B cell (primary cell): ENCODE data around the gene AHCY. TPM values are rescaled to one million over a fixed set of nuclear protein-coding genes. Genes with fewer than 3 reads are reported as not detected.

Experiments used
- ATAC-seq: fragments of 200-7000 bp; cut with Tn5 transposase; one replicate; pipeline ENCODE4 v1.10.0; 2021; ENCODE audit warnings: low read depth, mild to moderate bottlenecking, moderate number of reproducible peaks, moderate library complexity
- CTCF ChIA-PET: fragments of 350-600 bp; sonication (Branson Sonifier 250); formaldehyde crosslinking; loops from one replicate; lab custom pipeline; 2021; ENCODE audit warnings: antibody characterized with exemption, inconsistent platforms; lab: Charles Lee
- POLR2A ChIA-PET: fragments of 350-600 bp; sonication (Branson Sonifier 250); formaldehyde crosslinking; loops from one replicate; lab custom pipeline; 2021; ENCODE audit warnings: antibody characterized with exemption; lab: Charles Lee
- DNase-seq: peaks from one replicate; pipeline ENCODE4 v3.0.0; 2013
- H2AFZ ChIP-seq: 2 replicates; pipeline ENCODE4 v1.6.1; 2012; ENCODE audit warnings: mild to moderate bottlenecking, low read depth, low read length; ENCODE audit not compliant: insufficient read depth, poor library complexity, severe bottlenecking
- H3K27ac ChIP-seq, 2 donors: 1 replicate in 1 of 2; 2 replicates in 1 of 2; pipeline ENCODE4 v1.5.1; 2012 to 2013; ENCODE audit warnings: low read length in 2 of 2, mild to moderate bottlenecking in 2 of 2, moderate library complexity in 1 of 2
- H3K27me3 ChIP-seq, 4 experiments: fragments of 200-600 bp in 1 of 4; sonication (generic) in 1 of 4; replicated peaks in 1 of 4; 1 replicate in 2 of 4; 2 replicates in 2 of 4; pipeline versions ENCODE4 v1.6.1 to v1.7.0; 2013 to 2016; ENCODE audit warnings: low read length in 3 of 4, mild to moderate bottlenecking in 2 of 4, mixed read lengths in 1 of 4, moderate library complexity in 1 of 4; ENCODE audit not compliant: insufficient read depth in 4 of 4, control insufficient read depth in 3 of 4; ENCODE audit errors: control extremely low read depth in 1 of 4
- H3K36me3 ChIP-seq, 2 experiments: replicated peaks in 1 of 2; 1 replicate in 1 of 2; 2 replicates in 1 of 2; pipeline versions ENCODE4 v1.6.1 to v1.7.1; 2013; ENCODE audit warnings: low read length in 1 of 2; ENCODE audit not compliant: insufficient read depth in 2 of 2, control insufficient read depth in 1 of 2; ENCODE audit errors: control extremely low read depth in 1 of 2, extremely low read depth in 1 of 2
- H3K4me1 ChIP-seq, 2 donors: fragments of 200-600 bp in 1 of 2; sonication (generic) in 1 of 2; 1 replicate in 1 of 2; 2 replicates in 1 of 2; pipeline versions ENCODE4 v1.5.1 to v1.6.1; 2013 to 2017; ENCODE audit warnings: low read length in 2 of 2; ENCODE audit not compliant: control insufficient read depth in 2 of 2, insufficient read depth in 2 of 2
- H3K4me2 ChIP-seq: replicated peaks from 2 replicates; pipeline ENCODE3; 2012; ENCODE audit warnings: mild to moderate bottlenecking, low read depth, low read length; ENCODE audit not compliant: poor library complexity, severe bottlenecking
- H3K4me3 ChIP-seq, 5 experiments: fragments of 200-600 bp in 1 of 5; sonication (generic) in 1 of 5; 1 replicate in 3 of 5; 2 replicates in 2 of 5; pipeline versions ENCODE4 v1.5.1 to v1.7.0; 2011 to 2016; ENCODE audit warnings: low read length in 4 of 5, mild to moderate bottlenecking in 4 of 5, low read depth in 2 of 5, control low read depth in 1 of 5, moderate library complexity in 1 of 5; ENCODE audit not compliant: insufficient read depth in 1 of 5; ENCODE audit errors: control extremely low read depth in 1 of 5, extremely low read depth in 1 of 5
- H3K79me2 ChIP-seq: fragments of 200-600 bp; sonication (generic); one replicate; pipeline ENCODE4 v1.6.0; 2016; ENCODE audit warnings: low read length; ENCODE audit not compliant: control insufficient read depth, insufficient read depth
- H3K9ac ChIP-seq: fragments of 200-600 bp; sonication (generic); 2 replicates; pipeline ENCODE4 v1.6.1; 2017; ENCODE audit warnings: mild to moderate bottlenecking, low read length, moderate library complexity
- H3K9me3 ChIP-seq, 3 donors: one replicate each; pipeline versions ENCODE4 v1.6.1 to v1.7.1; 2013; ENCODE audit warnings: low read length in 2 of 3; ENCODE audit not compliant: control insufficient read depth in 2 of 3, insufficient read depth in 1 of 3; ENCODE audit errors: control extremely low read depth in 1 of 3
- H4K20me1 ChIP-seq: 2 replicates; pipeline ENCODE4 v1.6.0; 2012; ENCODE audit warnings: mild to moderate bottlenecking, low read length; ENCODE audit not compliant: insufficient read depth, control insufficient read depth, poor library complexity, severe bottlenecking
- H3K27ac Mint-ChIP-seq: one replicate; pipeline ENCODE4 v1.8.0; 2021; ENCODE audit warnings: mixed read lengths
- H3K27me3 Mint-ChIP-seq: one replicate; pipeline ENCODE4 v1.8.0; 2021; ENCODE audit warnings: mixed read lengths
- H3K4me1 Mint-ChIP-seq: one replicate; pipeline ENCODE4 v1.8.0; 2021; ENCODE audit warnings: mixed read lengths
- H3K4me3 Mint-ChIP-seq: one replicate; pipeline ENCODE4 v1.8.0; 2021; ENCODE audit warnings: mixed read lengths
- H3K9me3 Mint-ChIP-seq: one replicate; pipeline ENCODE4 v1.8.0; 2022; ENCODE audit warnings: mixed read lengths; ENCODE audit not compliant: insufficient read depth
- CTCF ChIP-seq: fragments of 200-600 bp; IDR thresholded peaks from one replicate; pipeline ENCODE4 v1.8.0; 2022; ENCODE audit warnings: antibody characterized with exemption, mild to moderate bottlenecking
- EZH2 ChIP-seq: IDR thresholded peaks from 2 replicates; pipeline ENCODE4 v1.6.1; 2012; ENCODE audit warnings: borderline replicate concordance, low read depth, mild to moderate bottlenecking, moderate library complexity, low read length; ENCODE audit not compliant: insufficient read depth, poor library complexity, severe bottlenecking
- WGBS: methylation state at CpG from one replicate; pipeline ENCODE4 v1.1.5; 2013; ENCODE audit warnings: missing lambda C conversion rate; ENCODE audit not compliant: insufficient coverage; 5-methylcytosine and 5-hydroxymethylcytosine counted together
- intact Hi-C: fragments of 100-400 bp; cut with micrococcal nuclease; formaldehyde crosslinking; loops from one replicate; pipeline ENCODE4 v1.10.0; 2022
- polyA plus RNA-seq: library from polyadenylated mRNA; depleted of rRNA; stranded (reverse); fragments of >200 nt; gene quantifications from 2 replicates; pipeline ENCODE4 v1.2.3, GENCODE V29; 2012
- total RNA-seq, 2 donors: library from RNA; stranded (reverse); fragments of 120-200 nt in 1 of 2; gene quantifications; 1 replicate in 1 of 2; 2 replicates in 1 of 2; pipeline versions ENCODE4 v1.2.3 to v1.2.4, GENCODE V29; 2013 to 2022

The AHCY gene
- total and polyA plus RNA-seq, 2 donors (not counting 1 experiment from before 2014, with no cell fraction given), result 43.6 to 44.0 TPM

GRCh38 chr20:34268851-34269636, 34.1 kb downstream of the AHCY start:
- Histone ChIP-seq H3K4me3 (peak overlapping the region; percentile 15 to 57 (median 39)), H3K36me3 (no peaks in the 10 kb centered on the region), H3K79me2 (no peaks in the 10 kb centered on the region), H4K20me1 (no peaks in the 10 kb centered on the region), H2AFZ (peak overlapping the region; percentile 67), H3K9me3 (peaks cover 0 to 3% (median 0%) of the 10 kb centered on the region in 3 donors), H3K4me1 (peaks cover 10 to 12% of the 10 kb centered on the region in 2 donors), H3K27me3 (peaks cover 0 to 14% (median 2%) of the 10 kb centered on the region in 4 experiments), H3K4me2 (peak overlapping the region; percentile 76), H3K27ac (no peak overlapping the region), H3K9ac (peak overlapping the region; percentile 60)
- Mint-ChIP-seq H3K4me1 (peaks cover 10% of the 10 kb centered on the region), H3K27me3 (peaks cover 3% of the 10 kb centered on the region), H3K9me3 (no peaks in the 10 kb centered on the region), H3K27ac (no peak overlapping the region), H3K4me3 (peak overlapping the region; percentile 73)
- WGBS, result 13% methylated on average over 58 of the region's 58 CpGs
- CTCF ChIA-PET, result interaction anchor here (0.7 to 0.8 kb wide), 4 partner anchors 14 to 500 kb away, joined by 3 to 4 read pairs (median 3); no protein-coding TSS in a partner anchor
- ATAC-seq (peak; percentile 69), DNase-seq (peak; percentile 48)
- intact Hi-C loops, result no loop called here
- TF ChIP-seq CTCF, result no peak
- POLR2A ChIA-PET, result no interaction called here

DNA sequence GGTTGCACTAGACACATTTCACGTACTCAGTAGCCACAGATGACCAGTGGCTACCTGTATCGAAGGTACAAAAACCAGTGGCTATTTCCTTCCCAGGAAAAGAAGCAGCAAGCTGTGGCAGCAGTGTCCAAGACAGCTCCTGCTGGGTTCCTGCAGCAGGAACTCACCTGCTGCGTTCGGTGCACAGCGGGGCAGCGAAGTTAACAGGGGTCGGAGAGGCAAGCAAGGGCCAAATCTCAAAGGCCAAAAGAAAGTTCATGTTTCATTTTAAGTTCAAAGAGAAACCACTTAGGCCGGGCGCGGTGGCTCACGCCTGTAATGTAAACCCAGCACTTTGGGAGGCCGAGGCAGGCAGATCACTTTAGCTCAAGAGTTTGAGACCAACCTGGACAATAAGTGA, 35.0 kb downstream of the AHCY start:
- 98% methylated on average over 11 of the region's 12 CpGs for WGBS
- H3K27ac Mint-ChIP-seq, result no peak overlapping the region
- Histone ChIP-seq H3K36me3 (no peaks in the 10 kb centered on the region), H3K4me1 (peaks cover 10 to 12% of the 10 kb centered on the region in 2 donors), H3K27ac (no peak overlapping the region), H3K4me3 (no peak overlapping the region), H3K79me2 (no peaks in the 10 kb centered on the region), H3K9ac (no peak overlapping the region), H2AFZ (no peak overlapping the region), H3K9me3 (peaks cover 0 to 3% (median 0%) of the 10 kb centered on the region in 3 donors), H4K20me1 (no peaks in the 10 kb centered on the region), H3K4me2 (no peak overlapping the region), H3K27me3 (peaks cover 0 to 14% (median 2%) of the 10 kb centered on the region in 4 experiments)
- ATAC-seq, result no peak
- no peak for DNase-seq
- peaks cover 3% of the 10 kb centered on the region for H3K27me3 Mint-ChIP-seq
- peak overlapping the region; percentile 42 for H3K4me3 Mint-ChIP-seq
- intact Hi-C loops, result no loop called here
- TF ChIP-seq EZH2, result no peak
- no peak for TF ChIP-seq CTCF
- ChIA-PET POLR2A (no interaction called here), CTCF (no interaction called here)
- peaks cover 10% of the 10 kb centered on the region for H3K4me1 Mint-ChIP-seq
- no peaks in the 10 kb centered on the region for H3K9me3 Mint-ChIP-seq
